DND-41 (cell line): ENCODE results near the gene C2CD2.

Source experiments
- ATAC-seq: fragments of 200-7000 bp; cut with Tn5 transposase; 3 replicates; pipeline ENCODE4 v1.9.1; 2021; ENCODE audit warnings: low read depth; ENCODE audit not compliant: insufficient read depth
- DNase-seq: peaks from one replicate; pipeline ENCODE4 v3.0.0-alpha.2; 2020
- H2AFZ ChIP-seq: 2 replicates; pipeline ENCODE4 v1.6.0; 2012; ENCODE audit warnings: low read depth, low read length
- H3K27ac ChIP-seq: 2 replicates; pipeline ENCODE4 v1.5.1; 2012; ENCODE audit warnings: low read length, inconsistent platforms
- H3K27me3 ChIP-seq: fragments of 200-600 bp; sonication (generic); 2 replicates; pipeline ENCODE4 v1.6.0; 2012; ENCODE audit warnings: low read length, mild to moderate bottlenecking, inconsistent platforms; ENCODE audit not compliant: insufficient read depth, poor library complexity
- H3K36me3 ChIP-seq: 2 replicates; pipeline ENCODE4 v1.5.1; 2012; ENCODE audit warnings: low read length, inconsistent platforms; ENCODE audit not compliant: insufficient read depth
- H3K4me1 ChIP-seq: 2 replicates; pipeline ENCODE4 v1.5.1; 2012; ENCODE audit warnings: mild to moderate bottlenecking, low read length; ENCODE audit not compliant: insufficient read depth
- H3K4me2 ChIP-seq: 2 replicates; pipeline ENCODE4 v1.6.0; 2012; ENCODE audit warnings: mild to moderate bottlenecking, moderate library complexity, low read length, inconsistent platforms; ENCODE audit not compliant: insufficient read depth
- H3K4me3 ChIP-seq, 2 experiments: fragments of 200-600 bp in 1 of 2; shearing (Covaris generic) in 1 of 2; 2 replicates each; pipeline ENCODE4 v1.5.1; 2012 to 2016; ENCODE audit warnings: inconsistent platforms in 2 of 2, low read length in 2 of 2, mild to moderate bottlenecking in 2 of 2, low read depth in 1 of 2, moderate library complexity in 1 of 2
- H3K79me2 ChIP-seq: 2 replicates; pipeline ENCODE4 v1.6.0; 2012; ENCODE audit warnings: low read length, inconsistent platforms; ENCODE audit not compliant: insufficient read depth
- H3K9ac ChIP-seq: 2 replicates; pipeline ENCODE4 v1.6.0; 2012; ENCODE audit warnings: low read depth, mild to moderate bottlenecking, inconsistent platforms, low read length, moderate library complexity
- H3K9me3 ChIP-seq: 2 replicates; pipeline ENCODE4 v1.5.1; 2012; ENCODE audit warnings: low read length, moderate library complexity, mild to moderate bottlenecking, inconsistent platforms; ENCODE audit not compliant: insufficient read depth, severe bottlenecking
- H4K20me1 ChIP-seq: 2 replicates; pipeline ENCODE4 v1.6.0; 2012; ENCODE audit warnings: low read length; ENCODE audit not compliant: insufficient read depth
- CTCF ChIP-seq: IDR thresholded peaks from 2 replicates; pipeline ENCODE4 v1.5.1; 2012; ENCODE audit warnings: borderline replicate concordance, low read length, moderate library complexity, mild to moderate bottlenecking; ENCODE audit not compliant: poor library complexity, severe bottlenecking; ENCODE audit errors: extremely low read depth
- EZH2 ChIP-seq: IDR thresholded peaks from 3 replicates; pipeline ENCODE4 v1.6.1; 2012; ENCODE audit warnings: borderline replicate concordance, low read depth, mild to moderate bottlenecking, moderate library complexity, low read length, inconsistent platforms; ENCODE audit not compliant: severe bottlenecking

C2CD2 gene

GRCh38 chr21:41898998-41899397 is 54.8 kb downstream of the C2CD2 start:
- Histone ChIP-seq H3K27me3 (no peaks in the 10 kb centered on the region), H3K79me2 (no peaks in the 10 kb centered on the region), H3K27ac (peak overlapping the region; percentile 74), H4K20me1 (no peaks in the 10 kb centered on the region), H3K4me3 (peak overlapping the region in 1 of 2 experiments; percentile 29; a peak in 1 of 4 replicates), H2AFZ (no peak overlapping the region), H3K4me1 (peaks cover 20% of the 10 kb centered on the region), H3K36me3 (0 out of 2 replicates have a peak, but pooled peaks cover 3% of the 10 kb centered on the region), H3K9me3 (no peaks in the 10 kb centered on the region), H3K4me2 (peak overlapping the region; percentile 47), H3K9ac (peak overlapping the region; percentile 36)
- ATAC-seq = no peak; the same call in 1 of the 3 replicates
- no peak for DNase-seq
- TF ChIP-seq EZH2 (no peak), CTCF (no peak)

GRCh38 chr21:41897700-41898099 is 56.1 kb downstream of the C2CD2 start:
- Histone ChIP-seq H3K4me3 (no peak overlapping the region), H3K9ac (no peak overlapping the region), H3K36me3 (0 out of 2 replicates have a peak, but pooled peaks cover 3% of the 10 kb centered on the region), H3K9me3 (no peaks in the 10 kb centered on the region), H3K4me2 (no peak overlapping the region), H3K4me1 (peaks cover 20% of the 10 kb centered on the region), H3K79me2 (no peaks in the 10 kb centered on the region), H3K27ac (no peak overlapping the region), H2AFZ (no peak overlapping the region), H3K27me3 (no peaks in the 10 kb centered on the region), H4K20me1 (no peaks in the 10 kb centered on the region)
- ATAC-seq (no peak), DNase-seq (no peak)
- TF ChIP-seq EZH2 = no peak
- no peak for TF ChIP-seq CTCF

DNA sequence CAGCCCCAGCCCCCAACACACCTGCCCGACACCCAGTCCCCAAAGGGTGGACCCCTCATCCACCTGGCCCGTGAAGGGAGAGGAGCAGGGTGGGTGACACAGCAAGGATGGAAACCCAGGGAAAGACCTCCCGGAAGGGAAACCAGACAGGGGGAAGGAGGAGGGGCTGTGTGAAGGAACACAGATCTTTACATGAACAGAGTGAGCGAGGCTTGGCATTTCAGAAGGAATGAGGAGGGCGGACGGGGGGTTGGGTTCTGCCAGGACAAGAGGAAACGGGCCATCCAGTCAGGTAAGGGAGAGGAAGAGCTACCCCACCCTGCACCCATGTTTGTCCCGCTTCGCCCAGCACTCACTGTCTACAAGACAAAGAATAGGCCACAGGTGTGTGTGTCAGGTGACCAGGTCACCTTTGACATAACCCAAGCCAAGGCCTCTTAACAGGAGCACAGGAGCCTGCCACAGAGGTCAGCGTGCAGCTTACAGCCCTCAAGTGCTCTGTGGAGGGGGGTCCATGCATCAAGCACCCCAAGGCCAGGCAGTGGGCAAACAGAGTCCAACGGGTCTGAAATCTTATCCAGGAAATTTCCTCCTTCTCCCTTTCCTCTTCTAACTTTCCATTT is 56.7 kb downstream of the C2CD2 start:
- H3K27ac ChIP-seq = no peak overlapping the region
- H3K36me3 ChIP-seq = 0 out of 2 replicates have a peak, but pooled peaks cover 3% of the 10 kb centered on the region
- H3K27me3 ChIP-seq = no peaks in the 10 kb centered on the region
- H3K9me3 ChIP-seq = no peaks in the 10 kb centered on the region
- H3K4me1 ChIP-seq = peaks cover 20% of the 10 kb centered on the region
- H3K4me2 ChIP-seq = no peak overlapping the region
- TF ChIP-seq CTCF = no peak
- no peak for TF ChIP-seq EZH2
- H3K9ac ChIP-seq = no peak overlapping the region
- H4K20me1 ChIP-seq = no peaks in the 10 kb centered on the region
- no peaks in the 10 kb centered on the region for H3K79me2 ChIP-seq
- H3K4me3 ChIP-seq = no peak overlapping the region
- ATAC-seq (no peak), DNase-seq (no peak)
- no peak overlapping the region for H2AFZ ChIP-seq
